ENCODE measurements around the gene BBS9. TPM values are rescaled to one million over a fixed set of nuclear protein-coding genes. Genes with fewer than 3 reads are reported as not detected.

BBS9 gene
- total and polyA plus RNA-seq, 9 of the 15 experiments (the other 6 are each of a cell fraction or from before 2014, with no cell fraction given) = 0.77 to 3.3 (median 2.4) TPM

- TF ChIP-seq ZFP1 (CRISPR knock-in tag; IDR thresholded peaks at IDR 0.05) (no peak), UBTF (IDR thresholded peaks at IDR 0.05; ENCODE audit: borderline replicate concordance in 1 of 2, low read depth in 2 of 2, low read length in 2 of 2) (no peak), KLF16 (IDR thresholded peaks at IDR 0.05) (no peak), RBM25 (IDR thresholded peaks at IDR 0.05; ENCODE audit: low read depth, low read length, severe bottlenecking) (peak; percentile 37)
Observed at GRCh38 chr7:33142585-33142984, 13.2 kb downstream of the BBS9 start (continued).

- ChIA-PET CTCF (ENCODE audit: low intra/inter-chr PET ratio) (no interaction called here), POLR2A (no interaction called here)
- no peak overlapping the region for H3K9ac ChIP-seq (ENCODE audit: insufficient read depth in 1 of 2, low read depth in 2 of 2, low read length in 2 of 2)
- no peaks in the 10 kb centered on the region for H3K36me3 ChIP-seq (ENCODE audit: control insufficient read depth, insufficient read depth, low read length)
- H4K20me1 ChIP-seq (replicated peaks; ENCODE audit: control insufficient read depth, insufficient read depth, low read length) = no peaks in the 10 kb centered on the region
- H3K4me1 ChIP-seq (replicated peaks in 1 of 2; ENCODE audit: control insufficient read depth in 2 of 2, insufficient read depth in 2 of 2, low read length in 2 of 2) = no peaks in the 10 kb centered on the region
- H2AFZ ChIP-seq (ENCODE audit: low read depth, low read length) = no peak overlapping the region
- no peaks in the 10 kb centered on the region for H3K9me1 ChIP-seq (ENCODE audit: control insufficient read depth, insufficient read depth, low read length)
- ATAC-seq (no peak), FAIRE-seq (no peak), DNase-seq (ENCODE audit: extremely low read depth in 1 of 4, low spot score in 3 of 4) (no peak)
- in situ Hi-C loops (cut with MboI) (no loop called here), intact Hi-C loops (cut with micrococcal nuclease) (no loop called here)
- no peaks in the 10 kb centered on the region for H3K79me2 ChIP-seq (ENCODE audit: control insufficient read depth, insufficient read depth, low read length)
- no peaks in the 10 kb centered on the region for H3K9me3 ChIP-seq (replicated peaks; ENCODE audit: control insufficient read depth, insufficient read depth, low read depth, low read length)
- no peak overlapping the region for H3K4me3 ChIP-seq
- H3K27ac ChIP-seq (ENCODE audit: extremely low read depth, low read depth, low read length) = no peak overlapping the region
- no TSS peak for BruUV-seq (replicated peaks)
- 2% methylated on average over 4 of the region's 4 CpGs for WGBS (ENCODE audit: insufficient coverage, low coverage, missing lambda C conversion rate)
- peaks cover 0 to 2% of the 10 kb centered on the region in 2 experiments; a peak in 2 of 5 replicates for H3K27me3 ChIP-seq (ENCODE audit: control insufficient read depth in 2 of 2, insufficient read depth in 2 of 2, low read length in 2 of 2)
- H3K4me2 ChIP-seq (ENCODE audit: insufficient read depth, low read length) = no peak overlapping the region
- no peak for TF ChIP-seq E2F6 (IDR thresholded peaks at IDR 0.05; ENCODE audit: borderline replicate concordance in 1 of 2, extremely low read depth in 1 of 2, insufficient read depth in 1 of 2, insufficient read length in 1 of 2, low read depth in 1 of 2, low read length in 1 of 2, poor library complexity in 1 of 2, severe bottlenecking in 1 of 2)
- TF ChIP-seq ETS1 (conservative IDR thresholded peaks at IDR 0.05; ENCODE audit: control insufficient read depth, low read depth, low read length) = no peak
- TF ChIP-seq ILK (tag; IDR thresholded peaks at IDR 0.05; ENCODE audit: borderline replicate concordance, low read depth) = no peak
- no peak for TF ChIP-seq MAFK (IDR thresholded peaks at IDR 0.05; ENCODE audit: low read length)
- no peak for TF ChIP-seq ZNF316 (IDR thresholded peaks at IDR 0.05)
- TF ChIP-seq EP400 (IDR thresholded peaks at IDR 0.05) = no peak
- no peak for TF ChIP-seq CCAR2 (IDR thresholded peaks at IDR 0.05; ENCODE audit: low read depth, low read length)
- TF ChIP-seq NFXL1 (CRISPR knock-in tag; IDR thresholded peaks at IDR 0.05) = no peak
- no peak for TF ChIP-seq CBX1 (IDR thresholded peaks at IDR 0.05; ENCODE audit: low read depth)
- TF ChIP-seq ZNF561 (CRISPR knock-in tag; conservative IDR thresholded peaks at IDR 0.05) = no peak
- TF ChIP-seq TCF3 (CRISPR knock-in tag; IDR thresholded peaks at IDR 0.05) = no peak
- TF ChIP-seq FOS (IDR thresholded peaks at IDR 0.05; ENCODE audit: extremely low read depth, insufficient read length) = no peak
- no peak for TF ChIP-seq PHF8 (IDR thresholded peaks at IDR 0.05; ENCODE audit: borderline replicate concordance, low read length)
Observed at GRCh38 chr7:33143996-33144718, 14.8 kb downstream of the BBS9 start.

Data from K562 (cell line).